Activated gamma-delta T cell (primary cell): ENCODE data around the gene RAB20.
"Not testable (repeated sequence)": the region's sequence is repeated elsewhere in the genome, so short reads cannot be mapped to it uniquely, and the experiment has no call there.

ENCODE experiments used
- DNase-seq: peaks from one replicate; lab custom pipeline; 2025; lab: John Stamatoyannopoulos, UW
- total RNA-seq, 2 donors: gene quantifications; one replicate each; lab custom pipeline; 2026; lab: John Stamatoyannopoulos, UW

The RAB20 gene, protein sequence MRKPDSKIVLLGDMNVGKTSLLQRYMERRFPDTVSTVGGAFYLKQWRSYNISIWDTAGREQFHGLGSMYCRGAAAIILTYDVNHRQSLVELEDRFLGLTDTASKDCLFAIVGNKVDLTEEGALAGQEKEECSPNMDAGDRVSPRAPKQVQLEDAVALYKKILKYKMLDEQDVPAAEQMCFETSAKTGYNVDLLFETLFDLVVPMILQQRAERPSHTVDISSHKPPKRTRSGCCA
- total RNA-seq: 0.65 to 0.72 reads per million in 2 donors

DNA sequence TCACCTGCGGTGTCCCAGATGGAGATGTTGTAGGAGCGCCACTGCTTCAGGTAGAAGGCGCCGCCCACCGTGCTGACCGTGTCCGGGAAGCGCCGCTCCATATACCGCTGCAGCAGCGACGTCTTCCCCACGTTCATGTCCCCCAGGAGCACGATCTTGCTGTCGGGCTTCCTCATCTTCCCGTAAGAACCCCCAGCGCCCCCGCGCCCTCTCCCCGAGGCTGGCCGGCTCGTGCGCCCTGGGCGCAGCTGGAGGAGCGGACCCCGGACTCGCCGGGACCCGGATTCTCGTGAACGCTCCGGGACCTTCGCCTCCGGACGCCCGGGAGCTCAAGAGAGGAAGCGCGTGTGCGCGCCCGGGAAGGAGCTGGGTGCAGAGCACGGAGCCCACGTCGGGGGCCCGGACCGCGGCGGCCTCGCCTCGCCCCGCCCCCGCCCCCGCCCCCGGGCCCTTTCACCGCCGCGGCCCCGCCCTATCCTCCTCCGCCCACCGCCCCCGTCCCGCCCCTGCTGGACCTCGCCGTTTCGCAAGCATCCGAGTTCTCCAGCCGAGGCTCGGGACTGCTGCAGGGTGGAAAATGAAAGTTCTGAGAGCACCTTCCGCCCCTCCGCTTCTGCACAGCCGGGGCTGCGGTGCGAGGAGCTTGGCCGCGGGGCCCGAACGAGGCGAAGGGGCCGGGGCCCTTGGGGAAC lies at the start of gene RAB20:
RAB20 (minus strand) TSS at position 379 of the 692 bp plus-strand sequence; CDS start at position 176, 203 bp downstream.
- DNase-seq: peak; percentile 30

DNA sequence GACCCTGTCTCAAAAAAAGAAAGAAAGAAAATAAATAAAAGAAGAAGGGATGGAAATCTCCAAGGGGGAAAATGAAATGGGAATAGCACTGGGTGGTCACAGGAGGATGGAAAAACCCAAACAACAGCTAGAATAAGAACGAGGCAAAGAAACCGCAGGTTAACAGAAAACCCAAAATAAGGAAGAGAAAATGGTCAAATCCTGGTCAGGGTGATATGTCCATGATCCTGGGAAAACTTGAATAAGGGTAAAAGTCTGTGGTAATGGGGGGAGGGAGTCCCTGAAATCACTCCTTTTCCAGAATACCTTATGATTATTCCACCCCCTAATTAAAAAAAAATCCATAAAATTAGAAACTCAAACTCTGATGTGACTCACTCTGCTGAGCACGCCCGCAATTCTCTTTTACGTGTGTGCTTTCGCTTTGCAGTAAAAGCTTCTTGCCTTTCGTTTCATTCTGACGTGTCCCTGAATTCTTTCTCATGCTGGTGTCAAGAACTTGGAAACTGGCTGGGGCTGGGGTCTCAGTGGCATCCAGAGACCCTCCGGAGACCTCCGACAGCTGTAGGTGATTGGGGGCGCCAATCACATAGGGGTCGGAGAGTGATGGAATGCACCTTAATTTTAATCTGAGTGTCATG lies 49.6 kb upstream of the RAB20 start:
- DNase-seq: no peak

DNA sequence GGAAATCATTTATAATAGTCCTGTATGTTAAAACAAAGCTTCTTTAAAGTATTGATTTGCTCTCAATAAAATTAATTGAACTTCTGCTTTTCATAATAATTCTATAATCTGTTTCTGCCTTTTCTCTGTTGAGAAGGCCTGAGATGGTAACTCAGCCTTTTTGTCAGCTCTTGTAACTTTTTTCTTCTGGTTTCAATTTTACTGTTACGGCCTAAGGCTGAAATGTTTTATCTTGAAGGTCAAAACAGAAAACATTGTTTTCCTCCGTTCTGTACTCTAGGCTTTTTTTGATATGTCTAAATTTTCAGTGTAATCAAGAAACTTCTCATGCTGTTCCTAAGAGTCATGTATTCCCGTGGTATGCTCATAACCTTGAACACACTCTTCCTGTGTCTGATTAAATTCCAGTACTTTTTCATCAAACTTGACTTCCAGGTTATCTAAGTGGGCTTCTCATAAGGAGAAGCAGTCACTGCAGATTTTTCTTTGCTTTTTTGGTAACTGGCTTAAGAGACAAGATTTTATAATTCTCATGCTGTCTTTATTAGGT lies 46.2 kb upstream of the RAB20 start:
- DNase-seq: no peak

DNA sequence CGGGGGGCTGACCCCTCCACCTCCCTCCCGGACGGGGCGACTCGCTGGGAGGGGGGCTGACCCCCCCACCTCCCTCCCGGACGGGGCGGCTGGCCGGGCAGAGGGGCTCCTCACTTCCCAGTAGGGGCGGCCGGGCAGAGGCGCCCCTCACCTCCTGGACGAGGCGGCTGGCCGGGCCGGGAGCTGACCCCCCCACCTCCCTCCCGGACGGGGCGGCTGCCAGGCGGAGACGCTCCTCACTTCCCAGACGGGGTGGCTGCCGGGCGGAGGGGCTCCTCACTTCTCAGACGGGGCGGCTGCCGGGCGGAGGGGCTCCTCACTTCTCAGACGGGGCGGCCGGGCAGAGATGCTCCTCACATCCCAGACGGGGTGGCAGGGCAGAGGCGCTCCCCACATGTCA lies 44.8 kb upstream of the RAB20 start:
- DNase-seq: not testable (repeated sequence)

DNA sequence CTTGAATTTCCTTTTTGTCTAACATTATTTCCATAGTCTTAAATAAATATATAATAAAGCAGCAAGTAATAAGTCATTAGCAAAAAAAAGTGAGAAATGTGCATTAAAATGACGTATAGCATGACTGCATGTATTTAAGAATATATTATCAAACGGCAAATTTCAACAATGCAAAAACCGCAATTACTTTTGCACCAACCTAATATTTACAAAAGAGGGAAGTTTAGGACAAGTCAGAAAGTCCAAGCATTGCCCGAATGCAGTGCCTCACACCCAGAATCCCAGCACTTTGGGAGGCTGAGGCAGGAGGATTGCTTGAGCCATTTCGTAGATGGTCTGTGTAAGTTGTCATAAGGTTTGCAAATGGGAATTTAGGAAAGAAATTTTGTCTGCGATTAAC lies 43.6 kb upstream of the RAB20 start:
- no peak for DNase-seq

DNA sequence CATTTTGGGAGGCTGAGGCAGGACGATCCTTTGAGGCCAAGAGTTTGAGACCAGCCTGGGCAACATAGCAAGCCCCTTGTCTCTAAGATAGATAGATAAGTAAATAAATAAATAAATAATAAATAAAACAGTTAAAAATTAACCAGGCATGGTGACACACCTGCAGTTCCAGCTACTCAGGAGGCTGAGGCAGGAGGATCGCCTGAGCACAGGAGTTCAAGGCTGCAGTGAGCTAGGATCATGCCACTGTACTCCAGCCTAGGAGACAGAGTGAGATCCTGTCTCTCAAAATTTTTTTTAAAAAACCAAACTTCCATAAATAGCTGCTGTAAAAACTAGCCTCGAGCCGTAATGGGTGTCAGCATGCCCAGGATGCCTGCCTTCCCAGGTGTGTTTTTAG lies 39.5 kb upstream of the RAB20 start:
- no peak for DNase-seq

DNA sequence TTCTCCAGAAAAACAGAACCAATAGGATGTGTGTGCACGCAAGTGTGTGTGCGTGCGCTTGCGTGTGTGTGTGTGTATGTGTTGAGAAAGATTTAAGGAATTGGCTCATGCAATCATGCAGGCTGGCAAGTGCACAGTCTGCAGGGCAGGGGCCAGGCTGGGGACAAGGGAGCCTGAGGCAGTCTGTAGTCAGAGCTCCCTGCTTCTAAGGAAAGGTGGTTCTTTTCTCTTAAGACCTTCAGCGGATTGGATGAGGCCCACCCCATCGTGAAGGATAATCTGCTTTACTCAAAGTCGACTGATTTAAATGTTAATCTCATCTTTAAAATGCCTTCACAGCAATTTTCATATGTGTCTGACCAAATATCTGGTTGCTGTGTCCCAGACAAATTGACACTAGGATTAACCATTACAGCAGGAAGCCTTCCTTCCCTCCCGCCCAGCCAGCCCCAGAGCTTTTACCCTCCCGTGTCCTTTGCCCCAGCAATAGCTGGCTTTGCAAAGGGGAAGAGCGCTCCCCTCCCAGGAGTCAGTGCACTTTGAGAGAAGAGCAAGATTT lies 38.8 kb upstream of the RAB20 start:
- DNase-seq: no peak

DNA sequence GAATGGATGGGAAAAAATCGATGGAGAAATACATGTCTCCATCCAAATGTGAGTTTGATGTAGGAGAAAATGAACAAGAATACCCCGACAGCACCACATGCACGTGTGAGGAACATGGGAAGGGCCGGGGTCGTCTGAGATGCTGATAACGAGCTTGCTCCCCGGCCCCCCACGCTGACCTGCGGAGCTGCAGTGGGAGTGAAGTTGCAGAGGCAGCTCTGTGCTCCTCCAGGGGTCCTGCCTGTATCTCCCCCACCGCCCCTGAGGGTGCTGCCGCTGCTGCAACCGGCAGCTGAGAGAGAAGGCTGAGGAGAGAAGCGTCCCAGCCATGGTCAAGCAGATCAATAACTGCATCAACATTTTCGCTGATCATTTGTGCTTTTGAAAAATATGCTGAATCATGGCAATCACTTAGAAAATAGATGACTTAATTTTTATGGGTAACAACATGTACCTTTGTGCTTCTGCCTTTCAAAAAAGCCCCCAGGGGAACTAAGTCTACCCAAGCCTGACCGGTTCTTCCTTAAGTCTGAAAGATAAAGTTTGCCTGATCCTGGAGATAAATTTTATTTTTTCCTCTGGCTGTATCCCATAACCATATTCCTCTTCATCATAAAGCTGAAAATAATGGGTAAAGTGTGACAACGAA lies 35.6 kb upstream of the RAB20 start:
- DNase-seq: no peak

DNA sequence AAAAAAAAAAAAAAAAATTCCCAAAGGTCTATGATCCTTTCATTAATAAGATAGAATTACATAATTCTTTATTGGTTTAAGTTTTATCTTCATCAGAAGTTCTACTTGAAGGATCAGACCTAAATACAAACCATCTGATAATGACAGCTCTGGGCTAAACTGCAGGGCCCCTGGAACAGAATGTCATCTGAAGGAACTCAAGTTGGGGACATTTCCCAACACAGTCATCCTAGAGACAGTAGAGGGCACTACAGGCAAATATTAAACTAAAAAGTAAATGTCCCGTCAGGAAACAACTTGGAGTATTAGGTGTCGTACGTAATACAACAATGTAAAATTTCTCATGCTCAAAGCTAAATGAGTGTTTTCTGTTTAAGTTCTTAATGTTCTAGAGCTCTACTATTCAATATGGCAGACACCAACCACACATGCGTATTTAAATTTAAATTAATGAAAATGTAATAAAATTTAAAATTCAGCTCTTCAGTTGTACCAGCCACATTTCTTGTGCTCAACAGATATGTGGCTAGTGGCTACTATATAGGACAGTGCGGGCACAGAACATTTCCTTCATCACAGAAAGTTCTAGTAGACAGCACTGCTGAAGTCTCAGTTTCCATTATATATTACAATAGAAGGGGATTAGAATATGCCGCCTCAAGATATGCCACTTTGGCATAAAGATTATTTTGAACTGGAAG lies 32.1 kb upstream of the RAB20 start:
- DNase-seq: no peak

DNA sequence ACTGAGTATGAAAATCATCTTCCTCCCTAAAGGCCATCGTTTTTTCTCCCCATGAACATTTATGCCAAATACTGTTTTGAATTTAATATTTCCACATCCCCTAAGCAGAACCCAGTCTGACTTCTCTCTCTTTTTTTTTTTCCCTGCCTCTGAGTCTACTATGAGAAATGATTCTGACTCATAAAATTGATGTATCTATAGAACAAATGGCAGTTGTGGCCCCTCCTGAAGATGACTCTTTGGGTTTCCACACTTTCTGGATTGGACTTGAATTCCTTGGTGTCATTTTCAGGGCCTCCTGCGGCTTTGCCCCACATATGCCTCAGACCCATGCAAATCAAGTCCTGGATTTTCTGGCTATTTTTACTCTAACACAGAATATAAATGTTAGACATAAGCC lies 31.1 kb upstream of the RAB20 start:
- DNase-seq: no peak

DNA sequence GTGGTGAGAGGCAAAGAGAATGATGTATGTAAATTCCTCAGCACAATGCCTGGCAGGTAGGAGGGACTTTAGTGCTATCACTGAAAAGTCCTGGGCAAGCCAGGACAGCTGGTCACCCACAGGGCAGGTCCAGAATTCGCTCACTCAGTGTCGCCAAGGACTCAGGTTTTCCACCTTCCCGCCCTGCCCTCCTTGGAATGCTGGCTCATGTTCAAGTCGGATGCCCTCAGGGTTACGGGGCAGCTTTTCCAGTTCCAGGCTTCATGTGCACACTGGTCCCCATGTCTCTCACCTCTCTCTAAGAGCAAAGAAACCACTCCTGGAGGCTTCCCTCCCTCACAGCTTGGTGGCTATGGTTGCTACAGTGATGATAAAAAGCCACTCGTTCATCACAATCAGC lies 29.1 kb upstream of the RAB20 start:
- DNase-seq: no peak

DNA sequence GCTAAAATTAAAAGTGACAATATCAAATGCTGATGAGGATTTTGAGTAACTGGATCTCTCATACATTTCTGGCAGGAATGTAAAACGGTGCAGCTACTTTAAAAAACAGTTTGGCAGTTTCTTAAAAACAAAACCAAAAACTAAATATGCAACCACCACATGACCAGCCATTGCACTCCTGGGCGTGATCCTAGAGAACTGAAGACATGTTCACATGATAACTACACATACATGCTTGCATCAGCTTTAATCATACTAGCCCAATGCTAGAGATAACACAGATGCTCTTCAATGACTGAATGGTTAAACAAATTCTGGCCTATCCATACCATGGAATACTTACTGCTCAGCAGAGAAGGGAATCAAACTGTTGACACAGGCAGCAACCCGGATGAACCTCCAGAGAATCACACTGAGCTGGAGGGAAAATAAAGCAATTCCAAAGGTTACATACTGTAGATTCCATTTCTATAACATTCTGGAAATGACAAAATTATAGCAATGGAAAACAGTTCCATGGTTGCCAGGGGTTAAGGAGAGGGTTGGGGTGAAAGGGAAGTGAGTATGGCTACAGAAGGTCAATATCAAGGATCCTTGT lies 28.4 kb upstream of the RAB20 start:
- DNase-seq: no peak

DNA sequence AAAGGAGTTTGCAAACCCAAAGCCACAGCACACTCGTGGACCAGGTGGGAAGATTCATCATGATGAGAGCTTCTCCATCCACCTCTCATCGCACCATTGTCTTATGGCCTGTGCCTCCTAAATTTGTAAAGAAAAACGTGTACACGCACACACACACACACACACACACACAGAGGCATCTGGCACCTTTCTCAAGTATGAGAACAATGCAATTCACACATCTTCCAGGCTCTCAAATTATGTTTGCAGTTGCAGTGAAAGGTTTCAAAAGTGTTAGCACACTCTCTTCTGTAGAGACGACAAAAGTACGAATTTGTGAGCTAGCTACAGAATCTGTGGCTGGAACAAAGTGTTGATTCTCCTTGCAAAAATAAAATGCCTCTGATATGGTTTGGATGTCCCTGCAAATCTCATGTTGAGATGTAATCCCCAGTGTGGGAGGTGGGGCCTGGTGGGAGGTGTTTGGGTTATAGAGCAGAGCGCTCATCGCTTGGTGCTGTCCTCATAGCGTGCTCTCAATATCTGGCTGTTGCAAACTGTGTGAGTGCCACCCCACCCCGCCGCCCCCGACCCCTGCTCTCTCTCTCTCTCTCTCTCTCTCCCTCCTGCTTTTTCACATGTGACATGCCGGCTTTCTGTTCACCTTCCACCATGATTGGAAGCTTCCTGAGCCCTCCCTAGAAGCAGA lies 21.8 kb upstream of the RAB20 start:
- no peak for DNase-seq

DNA sequence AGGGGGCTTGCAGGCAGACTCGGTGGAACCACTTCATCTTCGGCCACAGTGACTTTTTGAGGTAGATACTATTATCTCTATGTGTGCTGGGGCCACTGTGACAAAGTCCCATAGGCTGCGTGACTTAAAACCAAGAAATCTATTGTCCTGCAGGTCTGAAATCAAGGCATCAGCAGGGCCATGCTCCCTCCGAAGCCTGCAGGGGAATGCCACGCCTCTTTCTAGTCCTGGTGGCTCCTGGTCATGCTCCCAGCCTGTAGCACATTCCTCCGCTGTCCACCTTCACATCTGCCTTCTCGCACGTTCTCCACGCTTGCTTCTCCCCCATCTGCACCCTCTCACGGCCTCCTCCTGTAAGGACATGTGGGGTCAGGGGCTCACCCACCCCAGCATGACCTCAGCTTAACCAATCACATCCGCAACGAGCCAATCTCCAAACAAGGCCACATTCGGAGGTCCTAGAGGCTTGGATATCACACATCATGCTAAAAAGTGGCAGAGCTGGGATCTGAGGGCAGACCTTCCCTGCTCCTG lies 21.0 kb upstream of the RAB20 start:
- DNase-seq: no peak

DNA sequence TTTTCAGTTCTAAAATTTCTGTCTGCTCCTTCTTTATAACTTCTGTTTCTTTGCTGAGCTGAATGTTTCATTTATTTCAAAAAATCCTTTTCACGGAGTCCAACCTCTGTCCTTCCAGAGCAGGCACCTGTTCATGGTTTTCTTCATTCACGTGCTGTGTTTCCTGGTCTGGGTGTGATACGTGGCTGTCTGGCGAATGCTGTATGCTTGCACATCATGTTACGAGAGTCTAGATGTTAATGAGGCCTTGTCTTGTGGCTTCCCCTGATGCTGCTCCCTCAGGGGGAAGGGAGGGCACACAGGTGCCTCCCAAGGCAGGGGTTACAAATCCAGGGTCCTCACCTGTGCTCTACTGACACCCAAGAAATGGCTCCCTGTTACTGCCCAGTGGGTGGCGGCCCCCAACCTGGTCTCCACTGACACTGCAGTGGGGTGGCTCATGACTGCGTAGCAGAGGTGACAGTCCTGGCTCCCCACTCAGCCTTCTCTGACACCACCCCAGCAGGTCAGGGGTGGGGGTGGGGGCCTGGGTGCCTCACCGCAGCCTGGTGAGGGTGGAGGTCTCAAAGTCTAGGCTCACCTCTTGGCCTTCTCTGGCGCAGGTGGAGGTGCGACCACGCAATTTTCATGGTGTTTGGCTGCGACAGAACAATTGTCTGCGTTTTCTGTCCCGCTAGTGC lies 20.1 kb upstream of the RAB20 start:
- DNase-seq: no peak

DNA sequence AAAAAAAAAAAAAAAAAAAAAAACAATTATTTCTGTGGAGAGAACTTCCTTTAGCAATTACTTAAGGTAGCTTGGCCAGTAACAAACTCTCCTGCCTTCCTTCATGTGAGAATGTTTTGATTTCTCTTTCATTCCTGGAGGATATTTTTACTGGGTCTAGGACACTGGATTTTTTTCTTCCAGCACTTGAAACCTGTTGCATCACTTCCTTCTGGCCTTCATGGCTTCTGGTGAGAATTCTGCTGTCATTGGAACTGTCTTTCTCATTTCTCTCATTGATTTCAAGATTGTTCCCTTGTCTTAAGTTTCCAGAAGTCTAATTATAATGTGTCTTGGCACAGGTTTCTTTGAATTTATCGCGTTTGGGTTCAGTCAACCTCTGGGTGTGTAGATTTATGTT lies 19.3 kb upstream of the RAB20 start:
- DNase-seq: no peak

DNA sequence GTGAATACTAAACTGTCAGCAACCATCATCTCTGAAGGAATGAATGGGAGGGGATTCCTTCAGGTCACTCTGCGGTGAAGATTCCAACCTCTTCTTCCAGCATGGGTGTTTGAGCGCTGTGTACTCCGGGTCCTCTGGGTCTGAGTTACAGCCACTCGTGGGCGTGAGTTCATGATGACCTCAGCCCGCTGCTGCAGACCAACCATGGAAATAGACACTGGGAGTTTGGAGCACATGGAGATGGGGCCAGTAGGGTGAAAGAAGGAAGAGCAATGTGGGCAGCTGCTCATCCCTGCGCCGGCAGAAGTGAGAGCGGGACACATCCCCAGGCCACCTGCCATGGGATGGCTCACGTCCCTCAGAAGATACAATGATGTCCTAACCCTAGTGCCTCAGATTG lies 16.8 kb upstream of the RAB20 start:
- no peak for DNase-seq

DNA sequence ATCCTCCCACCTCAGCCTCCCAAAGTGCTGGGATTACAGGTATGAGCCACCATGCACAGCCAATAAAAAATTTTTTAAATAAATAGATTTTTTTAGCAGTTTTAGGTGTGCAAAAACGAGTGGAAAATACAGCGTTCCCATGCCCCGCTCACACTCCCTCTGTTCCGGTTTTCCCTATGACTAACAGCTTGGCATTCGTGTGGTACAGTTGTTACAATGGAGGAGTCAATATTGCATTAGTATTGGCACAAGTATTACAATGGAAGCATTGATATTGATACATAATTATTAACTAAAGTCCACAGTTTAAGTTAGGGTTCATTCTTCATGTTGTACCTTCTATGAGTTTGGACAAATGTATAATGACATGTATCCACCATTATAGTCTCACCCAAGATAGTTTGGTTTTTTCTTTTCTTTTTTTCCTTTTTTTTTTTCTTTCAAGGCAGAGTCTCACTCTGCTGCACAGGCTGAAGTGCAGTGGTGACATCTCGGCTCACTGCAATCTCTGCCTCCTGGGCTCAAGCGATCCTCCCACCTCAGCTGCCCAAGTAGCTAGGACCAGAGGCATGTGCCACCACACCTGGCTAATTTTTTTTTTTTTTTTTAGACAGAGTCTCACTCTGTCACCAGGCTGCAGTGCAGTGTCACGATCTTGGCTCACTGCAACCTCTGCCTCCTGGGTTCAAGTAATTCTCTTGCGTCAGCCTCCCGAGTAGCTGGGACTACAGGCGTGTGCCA lies 15.4 kb upstream of the RAB20 start:
- no peak for DNase-seq

DNA sequence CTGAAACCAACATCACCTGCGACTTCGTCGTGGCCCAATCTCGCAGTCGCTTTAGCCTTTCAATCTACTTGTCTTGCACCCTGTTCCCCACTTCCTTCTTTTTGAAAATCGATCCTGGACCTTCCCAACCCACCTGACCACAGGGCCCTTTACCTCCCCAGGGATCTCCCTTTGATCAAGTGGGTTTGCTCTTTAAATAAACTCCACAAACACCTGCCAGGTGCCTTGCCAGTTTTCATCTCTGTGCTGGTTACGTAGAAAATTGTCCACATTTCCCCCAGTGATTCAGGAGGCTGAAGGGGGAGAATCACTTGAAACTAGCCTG lies 14.5 kb upstream of the RAB20 start:
- DNase-seq: no peak
